Ureter (tissue), 1 donor: ENCODE data around the gene CYP2W1. TPM values are rescaled to one million over a fixed set of nuclear protein-coding genes. Genes with fewer than 3 reads are reported as not detected.

ENCODE experiments used
- DNase-seq: peaks from one replicate; pipeline ENCODE4 v3.0.0-alpha.2; 2020; ENCODE audit warnings: low spot score
- total RNA-seq: library from RNA; stranded (reverse); gene quantifications from one replicate; pipeline ENCODE4 v1.2.4, GENCODE V29; 2023
- donor health status: DM: yes; HTN: yes; CAD: no.

CYP2W1 gene
- total RNA-seq, 1 donor from 2014 or later: 0.44 TPM

GRCh38 chr7:966291-967069 is 16.5 kb upstream of the CYP2W1 start:
- DNase-seq: no peak

GRCh38 chr7:967361-968082 is 15.5 kb upstream of the CYP2W1 start:
- no peak for DNase-seq

GRCh38 chr7:968205-969105 is 14.5 kb upstream of the CYP2W1 start:
- DNase-seq: no peak

GRCh38 chr7:969403-969802 is 13.6 kb upstream of the CYP2W1 start:
- no peak for DNase-seq

- no peak for DNase-seq
These were observed 12.2 kb upstream of the CYP2W1 start for GRCh38 chr7:970744-971143.

GRCh38 chr7:972110-972509 is 10.9 kb upstream of the CYP2W1 start:
- no peak for DNase-seq

GRCh38 chr7:972676-973309 is 10.2 kb upstream of the CYP2W1 start:
- no peak for DNase-seq

GRCh38 chr7:973312-973711 is 9.7 kb upstream of the CYP2W1 start:
- DNase-seq: no peak

- no peak for DNase-seq
These were observed 8.8 kb upstream of the CYP2W1 start for GRCh38 chr7:974172-974571.

- DNase-seq: peak; percentile 90
These were observed 7.9 kb upstream of the CYP2W1 start, which contains the start of gene COX19 for GRCh38 chr7:974820-975681. COX19 (minus strand) TSS chr7:975549; CDS start chr7:975509, 40 bp downstream.

GRCh38 chr7:975702-976473 is 7.1 kb upstream of the CYP2W1 start:
- no peak for DNase-seq

GRCh38 chr7:976901-977325 is 6.1 kb upstream of the CYP2W1 start:
- no peak for DNase-seq

GRCh38 chr7:977326-978048 is 5.5 kb upstream of the CYP2W1 start:
- no peak for DNase-seq

- DNase-seq: no peak
These were observed 5.0 kb upstream of the CYP2W1 start for GRCh38 chr7:978049-978346.

- no peak for DNase-seq
These were observed 4.4 kb upstream of the CYP2W1 start for GRCh38 chr7:978416-979091.

GRCh38 chr7:979151-979550 is 3.8 kb upstream of the CYP2W1 start:
- no peak for DNase-seq

GRCh38 chr7:979886-980571 is 3.0 kb upstream of the CYP2W1 start:
- DNase-seq: no peak
